Activated CD4-positive, alpha-beta T cell treated with anti-CD3 and anti-CD28 coated beads, Interleukin-10, Interleukin-2, amounts not matched to agents 100 ng/mL and 50 ng/mL, durations not matched to agents 16 hours and 8 hours (primary cell): ENCODE measurements around the gene DPF3.

Source experiments
- DNase-seq: peaks from one replicate; pipeline ENCODE4 v3.0.0-alpha.2; 2020

DPF3 gene

DNA sequence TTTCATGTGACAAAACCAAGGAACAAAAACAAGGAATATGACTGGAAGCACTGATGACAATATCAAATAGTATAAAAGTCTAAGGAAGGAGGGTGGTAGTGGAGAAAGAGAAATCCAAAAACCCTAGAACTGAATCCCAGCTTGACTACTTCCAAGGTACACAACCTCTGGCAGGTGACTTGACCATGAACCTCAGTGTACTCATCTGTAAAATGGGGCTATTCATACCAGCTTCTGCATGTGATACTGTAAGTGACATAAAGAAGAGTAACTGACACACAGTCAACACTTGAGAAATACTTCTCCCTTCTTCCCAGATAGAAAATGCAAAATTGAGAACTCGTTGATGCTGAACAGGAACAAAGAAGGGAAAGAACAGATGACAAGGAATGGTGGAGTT, 10.3 kb upstream of the DPF3 start:
- DNase-seq, result no peak

DNA sequence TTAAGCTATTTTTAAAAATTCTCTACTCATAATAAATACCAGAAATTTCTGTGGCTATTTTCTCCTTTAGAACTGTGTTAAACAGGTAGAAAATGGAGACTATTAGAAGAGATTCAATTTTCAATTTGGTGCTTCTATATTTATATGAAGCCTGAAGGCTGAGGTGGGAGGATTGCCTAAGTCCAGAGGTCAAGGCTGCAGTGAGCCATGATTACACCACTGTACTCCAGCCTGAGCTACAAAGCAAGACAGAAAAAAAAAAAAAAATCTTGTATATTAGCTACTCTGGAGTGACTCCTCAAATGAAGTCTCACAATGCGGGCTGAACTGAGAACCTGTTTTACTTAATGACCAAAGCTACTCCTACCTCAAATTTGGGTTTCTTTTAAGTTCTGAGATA, 9.8 kb upstream of the DPF3 start:
- no peak for DNase-seq

DNA sequence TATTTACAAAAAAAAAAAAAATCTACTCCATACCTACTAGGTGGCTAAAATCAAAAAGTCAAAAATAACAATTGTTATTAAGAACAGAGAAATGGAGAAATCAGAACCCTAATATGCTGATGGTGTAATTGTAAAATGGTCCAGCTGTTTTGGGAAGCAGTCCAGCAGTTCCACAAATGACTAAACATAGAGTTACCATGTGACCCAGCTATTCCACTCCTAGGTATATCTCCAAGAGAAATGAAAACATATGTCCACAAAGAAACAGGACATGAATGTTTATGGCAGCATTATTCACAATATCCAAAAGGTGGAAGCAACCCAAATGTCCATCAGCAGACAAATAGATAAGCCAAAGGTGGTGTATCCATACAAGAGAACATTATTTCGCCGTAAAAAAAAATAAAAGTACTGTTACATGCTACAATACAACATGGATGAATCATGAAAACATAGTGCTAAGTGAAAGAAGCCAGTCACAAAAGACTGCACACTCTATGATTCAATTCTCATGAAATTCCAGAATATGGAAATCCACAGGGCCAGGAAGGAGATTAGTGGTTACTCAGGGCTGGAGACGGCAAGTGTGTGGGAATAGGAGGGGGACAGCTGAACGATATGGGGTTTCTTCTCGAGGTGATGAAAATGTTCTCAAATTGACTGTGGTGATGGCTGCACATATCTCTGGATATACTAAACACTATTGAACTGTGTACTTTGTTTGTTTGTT, 9.1 kb upstream of the DPF3 start:
- no peak for DNase-seq

DNA sequence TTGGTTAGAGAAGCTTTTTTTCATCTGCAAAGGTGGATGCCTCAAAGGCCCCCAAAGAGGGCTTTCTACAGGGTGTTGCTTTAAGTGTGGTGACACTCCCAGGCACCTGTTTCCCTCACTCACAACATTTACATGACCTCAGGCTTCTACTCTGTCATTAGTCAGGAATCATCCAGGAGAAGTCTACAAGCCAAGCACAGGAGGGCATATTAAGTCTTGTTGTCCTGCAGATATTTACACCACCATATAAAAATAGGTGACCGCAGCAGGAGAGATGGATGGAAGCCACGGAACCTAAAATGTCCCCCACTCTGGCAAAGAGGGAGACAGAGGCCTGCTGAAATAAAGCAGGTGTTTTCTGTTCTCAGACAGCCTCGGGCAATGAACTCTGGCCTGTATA, 7.5 kb upstream of the DPF3 start:
- DNase-seq, result no peak

DNA sequence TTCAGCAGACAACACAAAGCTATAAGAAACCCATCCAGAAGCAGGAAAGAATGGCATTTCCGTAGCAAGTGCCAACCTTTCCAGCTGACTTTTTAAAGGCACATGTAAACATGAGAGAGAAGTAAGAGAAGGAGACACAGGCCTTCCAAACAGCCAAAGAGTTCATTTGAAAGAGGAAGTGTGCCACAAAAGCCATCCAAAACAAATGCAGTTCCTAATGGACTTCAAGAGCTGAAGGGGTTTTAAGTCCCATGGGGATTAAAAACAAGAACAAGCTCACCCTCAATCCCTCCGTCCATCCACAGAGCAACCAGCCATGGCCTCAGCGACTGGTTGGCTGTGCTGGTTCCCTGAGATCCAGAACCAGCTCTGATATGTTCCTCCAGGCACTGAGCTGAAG, 4.5 kb upstream of the DPF3 start:
- DNase-seq, result no peak

DNA sequence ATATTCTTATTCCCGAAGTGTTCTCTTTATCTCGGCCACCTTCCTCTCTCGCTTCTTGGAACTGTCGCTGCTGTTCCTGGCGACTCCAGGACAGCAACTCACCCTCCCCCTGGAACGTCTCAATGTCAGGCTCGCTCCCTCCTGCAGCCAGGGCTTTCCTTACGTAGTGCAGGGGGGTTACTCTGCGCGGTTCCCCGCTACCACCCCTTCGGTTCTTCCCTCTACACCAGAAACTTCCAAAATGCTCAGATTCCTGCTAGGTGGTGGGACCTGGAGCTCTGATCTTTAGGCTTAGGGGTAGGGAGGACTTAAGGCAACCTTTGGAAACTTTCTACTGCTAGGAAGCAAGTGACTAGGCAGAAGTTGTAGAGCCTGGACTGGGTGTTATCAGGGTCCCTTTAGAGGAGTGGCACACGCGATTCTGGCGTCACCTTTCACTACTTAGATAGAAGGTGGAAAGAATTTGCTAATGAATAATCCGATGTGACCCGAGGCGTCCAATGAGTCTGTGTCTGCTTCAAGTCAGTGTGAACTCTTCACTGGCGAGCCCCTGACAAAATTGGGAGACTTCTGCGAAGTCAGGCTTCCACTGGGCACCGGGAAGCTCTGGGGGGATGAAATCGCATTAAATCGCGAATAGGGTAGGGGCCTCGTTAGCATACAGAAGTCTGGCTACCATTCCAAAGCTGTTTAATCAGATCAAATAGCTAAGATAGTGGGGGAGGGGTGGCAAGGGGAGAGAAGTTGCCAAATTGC, 900 bp upstream of the DPF3 start:
- no peak for DNase-seq

DNA sequence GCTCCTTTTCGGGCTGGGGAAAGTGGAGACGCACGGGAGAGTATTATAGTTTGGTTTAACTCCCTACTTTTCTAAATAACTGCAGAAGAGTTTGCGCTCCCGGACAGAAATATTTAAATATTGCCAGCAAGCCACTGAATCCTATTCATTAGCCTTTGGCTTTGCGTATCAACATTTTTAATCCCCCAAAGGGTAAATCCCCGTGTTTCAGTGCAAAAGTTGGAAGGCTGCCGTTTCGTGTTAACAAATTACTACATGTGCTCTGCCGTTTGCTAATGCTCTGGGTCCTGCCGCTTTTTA, 372 bp upstream of the DPF3 start:
- no peak for DNase-seq

DNA sequence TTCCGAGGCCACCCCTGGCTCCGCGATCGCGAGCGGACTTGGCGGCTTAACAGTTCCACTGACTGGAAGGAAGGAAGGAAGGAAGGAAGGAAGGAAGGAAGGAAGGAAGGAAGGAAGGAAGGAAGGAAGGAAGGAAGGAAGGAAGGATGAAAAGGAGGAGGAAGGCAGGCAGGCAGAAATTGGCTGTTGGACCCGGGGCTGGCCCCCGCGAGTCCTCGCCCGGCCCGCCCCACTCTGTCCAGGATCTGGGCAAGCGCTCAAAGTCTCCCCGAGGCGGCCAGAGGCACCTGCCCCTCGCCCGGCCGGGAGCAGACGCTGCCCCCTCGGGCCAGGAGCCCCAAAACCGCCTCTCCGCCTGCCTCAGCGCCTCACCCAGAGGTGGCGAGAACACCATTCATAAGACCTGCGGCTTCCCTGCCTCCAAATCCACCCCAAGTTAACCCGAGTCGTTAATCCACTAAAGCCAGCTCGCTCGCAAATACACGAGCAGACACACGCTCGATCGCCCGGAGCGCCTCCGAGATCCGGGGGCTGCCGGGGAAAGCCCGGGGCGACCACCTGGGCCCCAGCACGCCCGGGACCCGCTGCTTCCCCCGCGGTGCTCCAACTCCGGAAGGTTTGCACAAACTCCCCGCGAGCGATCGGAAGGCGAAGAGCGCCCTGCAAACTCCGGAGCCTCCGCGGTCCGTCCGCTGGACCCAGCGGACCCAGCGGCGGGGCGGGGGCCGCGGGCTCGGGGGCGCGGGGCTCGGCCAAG, 844 bp downstream of the DPF3 start:
- no peak for DNase-seq

DNA sequence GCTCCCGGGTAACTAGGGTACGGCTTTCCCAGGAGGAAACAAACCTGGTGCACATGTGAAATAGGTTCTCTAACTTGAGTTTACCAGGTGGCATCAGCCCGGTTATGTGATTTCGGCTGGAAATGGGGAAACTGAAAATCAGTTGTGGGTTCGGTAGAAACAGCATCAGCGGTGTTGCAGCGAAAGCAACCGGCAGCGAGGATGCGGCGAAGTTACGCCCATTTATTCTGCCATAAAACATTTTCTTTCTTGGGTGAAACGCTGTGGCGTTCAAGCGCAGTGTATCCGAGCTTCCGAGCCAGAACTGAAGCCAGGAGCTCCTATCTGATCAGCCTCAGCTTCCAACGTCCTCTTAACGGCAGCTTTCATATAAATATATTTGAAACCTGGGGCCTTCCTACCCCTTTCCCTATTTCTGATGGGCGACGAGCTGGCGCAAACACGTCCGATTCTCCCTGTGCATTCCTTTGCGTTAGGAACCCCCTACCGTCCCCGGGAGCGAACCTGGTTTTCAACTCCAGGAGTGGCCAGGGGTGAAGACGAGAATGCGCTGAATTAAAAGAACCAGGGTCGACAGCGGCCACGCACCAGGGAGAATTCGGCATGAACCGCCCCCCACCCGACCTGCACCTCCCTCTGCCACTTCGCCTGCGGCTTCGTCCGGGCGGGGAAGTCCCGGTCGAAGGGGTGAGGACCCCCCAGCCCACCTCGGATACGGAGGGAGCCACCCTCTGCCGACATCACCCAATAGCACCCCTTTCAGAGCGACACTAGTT, 1.6 kb downstream of the DPF3 start:
- DNase-seq, result peak; percentile 29

DNA sequence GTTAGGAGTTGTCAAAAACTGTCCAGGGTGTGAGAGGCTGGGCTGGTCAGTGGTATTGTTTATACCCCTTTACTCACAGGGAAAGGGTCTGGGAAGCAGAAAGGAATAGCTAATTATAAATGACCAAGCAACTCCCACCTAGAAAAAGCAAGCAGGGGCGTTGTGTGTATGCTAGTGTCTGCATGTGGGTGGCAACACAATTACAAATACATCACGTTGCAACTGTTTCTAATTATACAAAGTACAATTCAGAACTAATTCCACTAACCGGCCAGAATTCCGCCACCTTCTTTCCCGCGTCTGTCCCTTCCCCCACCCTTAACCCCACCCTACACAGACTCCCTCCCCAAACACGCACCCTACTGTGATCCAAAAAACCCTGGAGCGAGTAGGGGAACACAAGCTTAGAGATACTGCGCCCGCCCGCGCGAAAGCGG, 2.2 kb downstream of the DPF3 start:
- no peak for DNase-seq

DNA sequence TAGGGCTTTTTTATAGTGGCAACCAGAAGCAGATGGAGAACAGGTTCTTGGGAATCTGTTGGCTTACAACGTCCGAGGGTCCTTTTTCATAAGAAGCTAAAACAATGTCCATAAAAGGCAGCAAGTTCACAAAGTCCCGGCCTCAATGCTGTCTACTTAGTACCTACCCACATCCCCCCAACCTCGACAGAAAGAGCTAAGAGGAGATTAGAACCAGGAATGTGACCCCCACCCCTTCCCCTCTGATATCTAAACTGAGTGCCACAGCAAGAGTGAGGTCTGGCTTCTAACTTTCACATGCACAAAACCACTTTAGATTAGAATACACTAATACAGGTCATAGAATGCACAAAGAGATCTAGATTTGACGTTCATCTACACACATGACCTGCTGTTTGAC, 4.5 kb downstream of the DPF3 start:
- no peak for DNase-seq

DNA sequence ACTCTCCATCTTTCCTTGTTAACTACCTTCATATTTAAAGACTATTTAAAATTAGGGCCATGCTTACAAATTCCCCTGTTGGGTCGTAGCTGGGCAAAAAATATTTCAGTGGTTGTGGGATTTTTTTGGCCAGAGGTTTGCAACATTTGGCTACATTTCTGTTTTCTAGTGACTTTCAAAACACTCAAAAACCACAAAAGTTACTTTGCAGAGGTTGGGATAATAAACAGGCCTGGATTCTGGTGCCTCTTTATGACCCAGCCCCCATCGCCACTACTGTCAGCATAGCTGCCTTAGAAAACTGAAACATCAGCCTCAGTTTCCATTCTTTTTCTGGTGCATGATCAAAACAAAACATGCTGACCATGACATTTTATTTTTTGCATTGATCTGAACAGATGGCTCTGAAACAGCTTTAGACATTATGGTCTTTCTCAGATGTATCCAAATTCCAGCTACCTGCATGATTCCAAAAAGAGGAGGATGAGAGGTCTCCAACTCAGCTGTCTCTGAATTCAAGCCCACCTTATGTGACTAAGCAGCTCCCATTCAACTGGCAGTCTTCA, 5.2 kb downstream of the DPF3 start:
- no peak for DNase-seq

DNA sequence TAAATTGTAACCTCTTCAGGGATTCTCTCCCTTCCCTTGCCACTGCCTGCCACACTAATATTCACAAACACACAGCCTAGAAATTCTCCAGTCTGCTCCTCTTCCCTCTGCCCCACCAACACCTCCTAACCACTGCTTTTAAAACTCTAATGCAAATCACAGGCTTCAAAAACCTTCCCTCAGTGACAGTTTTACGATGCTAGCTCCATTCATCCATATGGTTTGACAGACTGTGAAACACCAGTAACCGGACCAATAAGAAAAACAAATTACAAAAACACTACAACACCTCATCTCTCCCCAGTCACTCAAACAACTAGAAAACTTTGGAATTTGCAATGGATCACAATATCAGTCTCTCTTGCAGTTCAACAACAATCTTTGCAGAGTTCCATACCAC, 5.7 kb downstream of the DPF3 start:
- DNase-seq, result no peak

DNA sequence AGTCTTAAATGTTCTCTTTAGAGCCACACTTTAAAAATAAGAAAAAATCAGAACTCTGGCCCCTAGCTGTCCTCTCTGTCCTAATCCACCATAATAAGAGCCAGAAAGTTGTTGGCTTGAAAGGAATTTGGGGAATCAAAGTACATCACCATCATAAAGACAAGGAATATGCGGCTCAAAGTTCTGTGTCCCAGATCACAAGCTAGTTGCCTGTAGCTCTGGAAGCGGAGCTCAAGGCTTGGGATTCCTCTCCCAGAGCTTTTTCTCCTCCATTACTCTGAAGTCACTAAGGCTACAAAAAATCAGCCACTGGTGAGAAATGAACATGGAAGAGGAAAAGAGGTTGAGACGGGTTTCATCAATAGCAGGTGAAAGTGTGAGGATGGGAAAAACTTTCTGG, 6.4 kb downstream of the DPF3 start:
- no peak for DNase-seq

DNA sequence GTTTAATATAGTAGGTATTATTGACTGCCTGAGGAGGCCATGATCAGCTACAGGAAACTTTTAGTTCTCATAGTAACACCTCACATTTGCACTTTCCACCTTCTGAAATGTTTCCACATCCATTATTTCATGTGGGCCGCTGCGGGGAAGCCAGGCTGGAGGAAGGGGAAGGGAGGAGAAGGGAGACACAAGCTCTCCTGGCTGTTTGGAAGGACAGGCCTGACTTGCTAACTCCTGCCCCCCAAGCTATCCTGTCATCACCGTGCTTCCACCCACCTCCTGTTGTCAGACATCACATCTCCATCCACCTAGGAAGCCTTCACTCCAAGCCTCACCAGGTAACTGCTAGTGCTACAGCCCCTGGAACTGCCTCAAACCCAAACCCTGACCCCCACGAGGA, 9.5 kb downstream of the DPF3 start:
- DNase-seq, result no peak

DNA sequence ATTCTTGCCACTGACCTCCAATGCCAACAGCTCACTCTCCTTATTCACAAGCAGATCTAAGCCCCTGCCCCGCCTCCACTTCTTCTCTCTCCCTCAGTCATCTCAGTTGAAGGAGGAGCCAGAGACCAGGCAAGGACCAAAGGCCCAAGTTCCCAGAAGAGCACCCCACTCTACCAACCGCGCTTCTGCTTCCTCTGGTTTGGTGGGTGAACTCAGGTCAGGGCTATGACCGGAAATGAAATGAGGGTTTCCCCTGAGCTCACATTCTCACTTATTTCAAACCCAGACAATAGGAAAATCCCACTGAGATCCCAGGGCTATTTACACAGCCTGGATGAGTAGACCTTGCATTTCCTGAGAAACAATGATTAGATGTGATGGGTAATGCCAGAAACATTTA, 9.9 kb downstream of the DPF3 start:
- peak; percentile 45 for DNase-seq

DNA sequence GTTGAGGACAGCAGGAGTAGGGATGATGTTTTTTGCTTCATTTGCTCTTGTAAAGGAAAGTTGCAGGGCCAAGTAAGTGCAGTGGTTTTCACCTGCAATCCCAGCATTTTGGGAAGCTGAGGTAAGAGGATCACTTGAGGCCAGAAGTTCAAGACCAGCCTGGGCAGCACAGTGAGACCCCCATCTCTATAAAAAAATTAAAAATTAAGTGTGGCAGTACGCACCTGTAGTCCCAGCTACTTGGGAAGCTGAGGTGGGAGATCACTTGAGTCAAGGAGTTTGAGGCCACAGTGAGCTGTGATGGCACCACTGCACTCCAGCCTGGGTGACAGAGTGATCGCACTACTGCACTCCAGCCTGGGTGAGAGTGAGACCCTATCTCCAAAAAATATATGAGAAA, 10.8 kb downstream of the DPF3 start:
- no peak for DNase-seq

DNA sequence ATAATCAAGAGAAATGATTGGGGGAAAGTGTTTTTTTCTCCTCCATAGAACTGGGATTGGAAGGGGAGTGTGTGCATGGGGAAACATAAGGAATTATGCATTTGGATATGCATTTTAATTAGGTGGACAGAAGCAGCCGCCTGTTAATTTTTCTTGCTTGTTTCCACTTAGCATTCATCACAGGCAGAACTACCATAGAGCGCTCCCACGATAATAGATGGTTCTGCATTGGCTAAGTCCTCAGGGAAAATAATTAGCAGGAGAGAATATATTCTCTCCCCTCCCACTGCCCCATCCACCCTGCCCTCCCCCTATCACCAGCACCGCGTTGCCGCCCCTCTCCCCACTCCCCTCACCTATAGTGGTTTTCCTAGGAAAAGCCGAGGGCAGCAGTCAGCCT, 11.4 kb downstream of the DPF3 start:
- no peak for DNase-seq

DNA sequence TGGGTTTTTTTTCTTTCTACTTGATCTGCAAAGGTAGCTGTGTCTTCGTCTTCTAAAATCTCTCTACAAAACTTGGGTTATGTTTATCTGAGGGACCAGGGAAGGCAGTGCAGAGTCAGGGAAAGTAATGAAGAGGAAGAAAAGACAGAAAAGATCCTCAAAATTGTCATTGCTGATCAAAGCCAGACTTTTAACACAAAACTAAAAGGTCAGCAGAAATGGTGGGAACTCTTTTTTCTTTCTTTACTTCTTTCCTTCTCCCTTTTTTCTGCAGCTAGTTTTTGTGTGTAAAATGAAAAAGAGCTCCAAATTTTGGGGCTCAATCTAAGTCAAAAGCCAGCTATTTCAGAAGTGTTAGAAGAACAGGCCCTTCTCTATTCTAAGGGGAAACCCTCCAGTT, 11.9 kb downstream of the DPF3 start:
- no peak for DNase-seq

DNA sequence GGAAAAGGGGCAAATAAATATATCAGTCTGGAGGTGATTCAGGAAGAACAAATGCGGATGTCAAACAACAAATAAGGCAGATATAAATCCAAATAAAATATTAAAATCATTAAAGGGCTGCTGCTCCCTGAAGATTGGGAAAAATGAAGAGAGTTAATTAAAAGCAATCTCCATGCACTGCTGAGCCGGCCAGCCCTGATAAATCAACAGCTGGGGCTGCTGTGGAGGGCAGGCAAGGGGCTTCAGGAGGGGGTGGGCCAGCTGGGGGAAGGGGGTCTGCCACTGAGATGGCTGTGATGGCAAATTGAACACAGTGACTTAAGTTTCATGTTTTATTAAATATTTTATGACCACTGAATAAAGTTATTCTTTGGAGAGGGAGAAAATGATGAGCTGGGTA, 12.4 kb downstream of the DPF3 start:
- no peak for DNase-seq

DNA sequence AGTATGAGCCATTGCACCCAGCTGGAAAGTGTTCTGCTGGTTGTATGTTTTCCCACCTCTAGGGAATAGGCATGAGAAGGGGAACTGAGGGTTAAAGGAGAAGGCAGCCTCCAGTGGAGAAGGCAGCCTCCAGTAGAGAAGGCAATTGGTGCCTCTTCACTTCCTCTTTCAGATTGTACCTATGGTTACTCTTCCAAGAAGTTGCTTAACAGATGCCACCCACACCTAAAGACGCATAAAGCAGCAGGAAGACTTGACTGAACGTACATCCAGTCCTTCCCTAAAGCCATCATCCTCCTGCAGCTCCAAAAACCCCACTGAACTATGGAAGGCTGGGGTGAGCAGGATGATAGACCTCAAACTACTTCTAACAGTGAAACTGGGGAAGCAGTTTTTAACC, 13.1 kb downstream of the DPF3 start:
- no peak for DNase-seq

DNA sequence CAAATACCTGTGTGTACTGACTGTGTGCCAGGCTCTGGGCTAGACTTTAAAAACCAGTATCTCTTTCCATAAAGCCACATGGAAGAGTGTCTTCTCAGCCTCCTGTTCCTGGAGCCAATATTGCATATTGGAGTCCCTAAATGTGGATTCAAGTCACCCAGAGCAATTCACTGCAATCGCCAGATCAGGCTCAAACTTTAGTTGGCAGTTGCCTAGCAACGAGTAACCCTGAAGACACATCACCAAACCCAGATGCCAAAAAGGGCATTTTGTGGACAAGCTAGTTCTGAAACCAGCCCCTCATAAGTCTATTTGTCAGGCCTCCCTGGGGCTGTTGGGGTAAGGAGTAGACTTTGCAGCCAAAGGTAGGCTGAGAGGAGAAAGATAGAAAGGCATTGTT, 13.7 kb downstream of the DPF3 start:
- no peak for DNase-seq

DNA sequence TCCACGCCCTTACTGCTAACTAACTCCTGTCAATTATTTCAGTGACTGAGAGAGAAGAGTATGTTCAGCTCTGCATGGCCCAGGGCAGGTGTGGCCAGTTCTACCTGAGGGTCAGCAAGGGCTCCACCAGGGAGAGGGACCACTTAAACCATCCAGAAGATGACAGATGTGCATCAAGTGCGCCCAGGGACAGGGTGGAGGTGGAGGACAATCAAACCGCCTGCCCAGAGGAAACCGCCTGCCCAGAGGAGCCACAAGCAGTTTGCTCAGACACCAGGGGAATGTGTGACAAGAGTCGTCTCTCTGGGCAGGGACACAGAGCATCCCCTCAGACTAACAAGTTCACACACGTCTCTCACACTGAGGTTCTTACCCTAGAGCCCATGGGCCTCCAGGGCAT, 14.5 kb downstream of the DPF3 start:
- no peak for DNase-seq
